ENCODE measurements around the gene MTERF4.

MTERF4 gene

DNA sequence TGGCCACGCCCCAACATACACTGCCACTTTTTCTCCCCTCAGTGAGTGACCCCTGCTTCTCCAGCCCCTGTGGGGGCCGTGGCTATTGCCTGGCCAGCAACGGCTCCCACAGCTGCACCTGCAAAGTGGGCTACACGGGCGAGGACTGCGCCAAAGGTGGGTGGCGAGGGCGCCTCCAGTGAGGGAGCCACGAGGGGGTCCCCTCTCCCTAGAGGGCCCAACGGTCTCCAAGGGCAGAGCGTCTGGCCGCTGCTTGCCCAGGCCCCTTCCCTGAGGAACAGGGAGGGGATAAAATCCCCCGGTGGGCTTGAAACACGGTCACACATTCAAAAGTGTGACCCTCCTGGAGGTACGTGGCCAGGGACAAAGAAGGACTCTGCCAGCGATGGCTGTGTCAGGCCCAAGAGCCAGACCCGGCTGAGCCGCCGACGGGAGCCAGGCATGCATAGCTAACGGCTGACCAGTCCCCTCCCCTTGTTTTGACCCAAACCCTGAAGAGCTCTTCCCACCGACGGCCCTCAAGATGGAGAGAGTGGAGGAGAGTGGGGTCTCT, 37.2 kb downstream of the MTERF4 start:
- intact Hi-C loops (cut with DNase I) = no loop called here
- DNase-seq = peak in 9 of 42 donors; percentile 4 to 27 (median 16)

DNA sequence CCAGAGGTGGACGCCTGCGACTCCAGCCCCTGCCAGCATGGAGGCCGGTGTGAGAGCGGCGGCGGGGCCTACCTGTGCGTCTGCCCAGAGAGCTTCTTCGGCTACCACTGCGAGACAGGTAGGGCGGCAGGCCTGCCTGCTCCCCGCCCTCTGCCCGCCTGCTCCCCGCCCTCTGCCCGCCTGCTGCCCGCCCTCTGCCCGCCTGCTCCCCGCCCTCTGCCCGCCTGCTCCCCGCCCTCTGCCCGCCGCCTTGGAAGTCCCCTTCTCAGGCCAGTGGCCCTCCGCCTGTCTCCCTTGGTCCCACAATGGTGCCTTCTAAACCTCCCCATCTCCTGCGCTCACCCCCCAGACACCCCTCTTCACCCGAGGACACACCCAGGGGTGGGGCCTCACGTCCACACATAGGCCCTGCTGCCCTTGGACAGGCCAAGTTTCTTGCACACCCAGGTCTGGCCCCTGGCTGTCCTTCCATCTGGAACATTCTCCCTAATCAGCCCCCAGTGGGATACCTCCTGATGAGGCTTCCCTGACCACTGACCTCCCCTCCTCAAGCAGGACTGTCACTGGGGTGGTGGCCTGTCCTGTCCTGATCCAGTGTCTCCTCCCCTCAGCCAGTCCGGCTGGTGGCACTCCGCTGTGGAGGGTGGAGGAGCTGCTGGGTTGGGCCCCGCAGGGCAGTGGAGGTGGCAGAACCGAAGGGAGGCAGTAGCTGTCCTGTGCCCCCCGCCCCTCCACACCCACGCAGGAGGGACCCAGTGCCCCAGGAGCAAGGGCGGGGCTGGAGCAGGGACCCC, 37.9 kb downstream of the MTERF4 start:
- intact Hi-C loops (cut with DNase I) = no loop called here
- DNase-seq = peak in 24 of 42 donors; percentile 14 to 65 (median 32)

GRCh38 chr2:241063587-241063986, 38.5 kb downstream of the MTERF4 start:
- DNase-seq = peak in 10 of 42 donors; percentile 4 to 41 (median 22)
- intact Hi-C loops (cut with DNase I) = no loop called here

DNA sequence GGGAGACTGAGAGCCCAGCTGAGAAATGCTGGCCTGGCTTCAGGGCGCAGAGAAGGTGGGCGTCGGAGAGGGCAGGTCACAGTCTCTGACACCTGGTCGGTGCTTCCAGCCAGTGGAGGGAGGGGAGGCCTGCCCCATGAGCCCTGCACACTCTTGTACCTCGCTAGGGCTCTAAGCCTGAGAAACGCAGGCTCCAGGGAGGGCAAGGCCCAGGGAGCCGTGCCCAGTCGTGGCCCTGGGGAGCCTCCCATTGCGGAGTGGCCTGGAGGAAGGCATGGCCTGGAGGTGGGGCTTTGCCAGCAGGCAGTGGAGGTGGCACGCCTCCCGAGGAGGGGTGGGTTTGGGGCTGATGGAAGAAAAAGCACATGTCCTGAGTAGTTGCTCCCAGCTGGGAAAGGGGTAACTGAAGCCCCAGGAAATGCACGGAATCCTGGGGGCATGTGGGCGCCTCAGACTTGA, 39.0 kb downstream of the MTERF4 start:
- DNase-seq = peak in 8 of 42 donors; percentile 8 to 36 (median 28)
- intact Hi-C loops (cut with DNase I) = no loop called here

DNA sequence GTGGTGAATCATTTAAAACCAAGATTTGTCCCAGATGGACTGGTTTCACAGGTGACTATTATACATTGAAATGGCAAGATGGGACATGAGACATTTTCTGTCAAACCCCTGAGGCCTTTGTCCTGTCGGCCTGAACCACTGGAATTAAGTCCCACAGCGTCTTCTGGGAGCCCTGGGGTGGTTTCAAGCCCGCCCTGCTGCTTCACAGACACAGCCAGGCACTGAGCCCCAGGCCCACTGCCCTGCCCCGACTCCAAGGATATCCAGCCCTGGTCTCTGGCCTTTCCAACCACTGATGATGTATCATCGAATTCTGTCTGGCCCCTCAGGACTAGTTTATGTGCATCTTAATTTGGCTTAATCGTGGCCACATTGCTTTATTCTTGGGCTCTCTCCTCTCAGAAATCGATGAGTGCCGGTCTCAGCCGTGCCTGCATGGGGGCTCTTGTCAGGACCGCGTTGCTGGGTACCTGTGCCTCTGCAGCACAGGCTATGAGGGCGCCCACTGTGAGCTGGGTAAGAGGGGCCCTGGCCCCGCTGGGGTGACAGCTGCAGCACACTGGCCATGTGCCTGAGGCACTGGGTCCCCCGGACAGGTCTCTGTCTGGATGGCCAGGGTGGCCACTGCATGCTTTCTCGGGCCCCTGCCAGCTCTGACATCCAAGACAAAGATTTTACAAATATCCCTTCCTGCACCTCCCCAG, 39.5 kb downstream of the MTERF4 start:
- DNase-seq = peak in 10 of 42 donors; percentile 3 to 43 (median 22)
- intact Hi-C loops (cut with DNase I) = no loop called here

DNA sequence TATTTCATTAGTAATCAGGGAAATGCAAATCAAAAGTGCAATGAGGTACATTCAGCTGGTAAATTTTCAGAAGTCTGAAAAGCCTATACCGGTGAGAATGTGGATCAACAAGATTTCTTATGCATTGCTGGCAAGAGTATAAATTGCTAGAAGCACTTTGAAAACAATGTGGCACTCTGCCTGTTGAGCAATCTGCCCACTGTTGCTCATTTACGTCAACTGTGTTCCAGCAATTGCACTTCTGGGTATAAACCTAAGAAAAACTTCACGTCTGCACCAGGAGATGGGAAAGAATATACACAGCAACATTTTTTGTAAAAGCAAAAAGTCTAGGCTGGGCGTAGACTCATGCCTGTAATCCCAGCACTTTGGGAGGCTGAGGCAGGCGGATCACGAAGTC, 40.8 kb downstream of the MTERF4 start:
- intact Hi-C loops (cut with DNase I) = no loop called here

GRCh38 chr2:241053576-241054251, 48.4 kb downstream of the MTERF4 start:
- DNase-seq = peak in 5 of 42 donors; percentile 1 to 18 (median 3)
- intact Hi-C loops (cut with DNase I) = no loop called here

More for the DNA sequence above, 40.8 kb downstream of the MTERF4 start:
- peak in 1 of 42 donors; percentile 10 for DNase-seq

GRCh38 chr2:241052677-241053360, 49.3 kb downstream of the MTERF4 start:
- intact Hi-C loops (cut with DNase I) = no loop called here
- DNase-seq = peak in 11 of 42 donors; percentile 0 to 25 (median 11)

GRCh38 chr2:241051578-241052487, 50.3 kb downstream of the MTERF4 start:
- DNase-seq = peak in 12 of 42 donors; percentile 1 to 28 (median 9)
- intact Hi-C loops (cut with DNase I) = no loop called here

DNA sequence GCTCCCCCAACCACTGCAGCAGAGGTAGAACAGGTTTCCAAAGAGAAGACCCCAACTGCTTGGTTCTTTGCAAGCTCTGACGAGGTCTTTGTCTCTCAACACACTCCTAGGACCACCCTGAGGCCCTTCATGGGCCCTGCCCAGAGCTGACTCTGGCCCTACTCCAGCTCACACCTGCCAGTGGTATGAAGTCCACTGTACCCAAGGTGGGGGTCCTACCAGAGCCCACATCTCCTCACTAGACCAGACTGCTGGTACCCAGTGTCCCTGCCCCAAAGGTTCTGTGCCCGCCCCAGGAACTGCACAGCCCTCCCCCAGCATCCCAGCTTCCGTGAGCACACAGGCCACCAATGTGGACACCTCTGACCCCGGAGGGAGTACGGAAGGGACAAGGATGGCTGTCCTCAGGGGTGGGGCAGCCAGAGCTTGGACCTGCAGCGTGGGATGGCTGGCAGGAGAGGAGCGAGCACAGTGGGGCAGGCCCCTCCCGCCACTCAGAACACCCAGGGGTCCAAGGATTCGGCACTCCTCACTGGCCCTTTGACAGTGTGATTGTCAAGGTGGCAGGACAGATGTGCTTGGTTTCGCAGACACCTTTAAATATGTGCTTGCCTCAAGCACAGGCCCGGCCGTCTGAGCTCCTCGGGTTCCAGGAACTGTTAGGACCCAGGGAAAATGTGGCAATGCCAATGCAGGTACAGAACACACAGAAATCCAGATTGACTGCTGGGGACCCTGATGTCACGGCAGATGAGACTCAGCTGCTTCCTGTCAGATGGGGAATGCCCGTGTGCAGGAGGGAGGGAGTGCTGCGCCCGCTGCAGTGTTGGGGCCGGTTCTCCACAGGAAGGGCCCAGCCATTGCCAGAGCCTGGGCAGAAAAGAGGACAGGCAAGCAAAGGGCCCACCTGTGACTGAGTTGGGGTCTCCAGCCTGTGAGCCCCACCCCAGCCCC, 51.2 kb downstream of the MTERF4 start:
- peak in 13 of 42 donors; percentile 1 to 22 (median 7) for DNase-seq
- intact Hi-C loops (cut with DNase I) = no loop called here

GRCh38 chr2:241049739-241050623, 52.1 kb downstream of the MTERF4 start:
- intact Hi-C loops (cut with DNase I) = no loop called here
- peak in 15 of 42 donors; percentile 1 to 31 (median 9) for DNase-seq

DNA sequence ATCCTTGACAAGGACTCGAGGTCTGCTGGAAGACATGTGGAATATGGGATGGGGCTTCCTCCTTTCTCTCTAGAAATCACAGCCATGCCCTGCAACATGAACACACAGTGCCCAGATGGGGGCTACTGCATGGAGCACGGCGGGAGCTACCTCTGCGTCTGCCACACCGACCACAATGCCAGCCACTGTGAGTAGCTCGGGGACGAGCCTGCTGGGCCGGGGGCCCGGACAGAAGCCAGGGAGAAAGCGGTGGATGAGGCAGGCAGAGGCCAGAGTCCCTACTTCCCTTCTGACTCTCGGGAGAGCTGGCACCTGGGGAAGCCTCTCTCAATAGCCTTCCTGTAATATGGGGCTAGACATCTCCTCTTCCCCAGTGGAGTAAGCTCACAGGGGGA, 53.1 kb downstream of the MTERF4 start:
- peak in 6 of 42 donors; percentile 1 to 32 (median 14) for DNase-seq

DNA sequence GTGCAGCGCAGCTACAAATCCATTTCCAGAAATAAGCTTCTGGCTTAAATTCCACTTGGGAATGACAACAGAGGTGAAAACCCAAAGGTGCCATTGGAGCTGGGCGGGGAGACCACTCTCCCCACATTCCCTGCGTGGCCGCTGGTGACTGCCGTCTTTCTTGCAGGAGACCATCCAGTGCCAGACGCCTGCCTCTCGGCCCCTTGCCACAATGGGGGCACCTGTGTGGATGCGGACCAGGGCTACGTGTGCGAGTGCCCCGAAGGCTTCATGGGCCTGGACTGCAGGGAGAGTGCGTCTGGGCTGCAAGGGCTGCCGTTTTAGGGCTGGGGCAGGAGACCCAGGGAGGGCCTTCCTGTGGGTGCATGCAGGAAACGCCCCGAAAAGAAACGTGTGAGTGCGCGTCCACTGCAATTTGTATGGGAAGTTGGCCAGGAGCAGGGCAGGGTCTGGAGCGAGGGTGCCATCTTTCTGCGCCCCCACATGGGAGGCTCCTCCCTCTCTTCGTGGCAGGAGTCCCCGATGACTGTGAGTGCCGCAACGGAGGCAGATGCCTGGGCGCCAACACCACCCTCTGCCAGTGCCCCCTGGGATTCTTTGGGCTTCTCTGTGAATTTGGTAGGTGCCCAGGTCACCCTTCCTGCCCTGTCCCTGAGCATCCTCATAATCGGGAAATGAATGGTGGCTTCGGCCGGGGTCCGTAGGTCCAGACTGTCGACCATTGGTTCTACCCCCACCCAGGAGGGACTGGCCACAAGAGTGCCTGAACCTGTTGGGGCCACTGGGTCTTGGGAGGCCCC, 53.7 kb downstream of the MTERF4 start:
- DNase-seq = peak in 10 of 42 donors; percentile 2 to 34 (median 15)
- intact Hi-C loops (cut with DNase I) = no loop called here

More for the DNA sequence above, 53.1 kb downstream of the MTERF4 start:
- intact Hi-C loops (cut with DNase I) = no loop called here

- intact Hi-C loops (cut with DNase I) = no loop called here
- DNase-seq = peak in 5 of 42 donors; percentile 0 to 21 (median 5)
Observed at GRCh38 chr2:241047253-241048010, 54.7 kb downstream of the MTERF4 start.

Data from head of caudate nucleus (tissue), 42 donors.